Measurements from ENCODE around the gene EPHB1. TPM values are rescaled to one million over a fixed set of nuclear protein-coding genes. Genes with fewer than 3 reads are reported as not detected.
"Not testable (repeated sequence)": the region's sequence is repeated elsewhere in the genome, so short reads cannot be mapped to it uniquely, and the experiment has no call there.

The EPHB1 gene
- total RNA-seq, 1 donor from 2014 or later = 0.33 TPM

GRCh38 chr3:134776518-134776917, 18.5 kb upstream of the EPHB1 start:
- no peak for DNase-seq (ENCODE audit: low read depth, low spot score)

- DNase-seq (ENCODE audit: low read depth, low spot score) = no peak
Observed at GRCh38 chr3:134777341-134777740, 17.7 kb upstream of the EPHB1 start.

- DNase-seq (ENCODE audit: low read depth, low spot score) = not testable (repeated sequence)
Observed at GRCh38 chr3:134788283-134788682, 6.8 kb upstream of the EPHB1 start.

GRCh38 chr3:134790065-134790464, 5.0 kb upstream of the EPHB1 start:
- DNase-seq (ENCODE audit: low read depth, low spot score) = no peak

- DNase-seq (ENCODE audit: low read depth, low spot score) = no peak
Observed at GRCh38 chr3:134791992-134792391, 3.1 kb upstream of the EPHB1 start.

GRCh38 chr3:134792700-134793099, 2.4 kb upstream of the EPHB1 start:
- no peak for DNase-seq (ENCODE audit: low read depth, low spot score)

GRCh38 chr3:134793562-134793961, 1.5 kb upstream of the EPHB1 start:
- DNase-seq (ENCODE audit: low read depth, low spot score) = no peak

GRCh38 chr3:134794323-134794722, 737 bp upstream of the EPHB1 start:
- no peak for DNase-seq (ENCODE audit: low read depth, low spot score)

GRCh38 chr3:134795746-134796280, 753 bp downstream of the EPHB1 start:
- no peak for DNase-seq (ENCODE audit: low read depth, low spot score)

- no peak for DNase-seq (ENCODE audit: low read depth, low spot score)
Observed at GRCh38 chr3:134796281-134797056, 1.4 kb downstream of the EPHB1 start.

- no peak for DNase-seq (ENCODE audit: low read depth, low spot score)
Observed at GRCh38 chr3:134797057-134797740, 2.1 kb downstream of the EPHB1 start.

- no peak for DNase-seq (ENCODE audit: low read depth, low spot score)
Observed at GRCh38 chr3:134797741-134798451, 2.8 kb downstream of the EPHB1 start.

- DNase-seq (ENCODE audit: low read depth, low spot score) = no peak
Observed at GRCh38 chr3:134798681-134799311, 3.7 kb downstream of the EPHB1 start.

- no peak for DNase-seq (ENCODE audit: low read depth, low spot score)
Observed at GRCh38 chr3:134799393-134799792, 4.3 kb downstream of the EPHB1 start.

- DNase-seq (ENCODE audit: low read depth, low spot score) = no peak
Observed at GRCh38 chr3:134801204-134801958, 6.3 kb downstream of the EPHB1 start.

- DNase-seq (ENCODE audit: low read depth, low spot score) = no peak
Observed at GRCh38 chr3:134802428-134803050, 7.5 kb downstream of the EPHB1 start.

- no peak for DNase-seq (ENCODE audit: low read depth, low spot score)
Observed at GRCh38 chr3:134803051-134803505, 8.0 kb downstream of the EPHB1 start.

GRCh38 chr3:134803652-134804051, 8.6 kb downstream of the EPHB1 start:
- no peak for DNase-seq (ENCODE audit: low read depth, low spot score)

GRCh38 chr3:134804508-134805480, 9.7 kb downstream of the EPHB1 start:
- no peak for DNase-seq (ENCODE audit: low read depth, low spot score)
